WTC11 (cell line): ENCODE results near the gene MYO18B. TPM values are rescaled to one million over a fixed set of nuclear protein-coding genes. Genes with fewer than 3 reads are reported as not detected.

ENCODE experiments used
- ATAC-seq: fragments of 200-7000 bp; cut with Tn5 transposase; 2 replicates; pipeline ENCODE4 v1.10.0; 2021; ENCODE audit warnings: mild to moderate bottlenecking, moderate library complexity
- CTCF ChIA-PET: fragments of 300-600 bp; sonication (Branson Sonifier 250); formaldehyde crosslinking; loops from one replicate; lab custom pipeline; 2021; ENCODE audit warnings: antibody characterized with exemption; lab: Charles Lee
- POLR2A ChIA-PET: fragments of 350-600 bp; sonication (Branson Sonifier 250); formaldehyde crosslinking; loops from one replicate; lab custom pipeline; 2021; ENCODE audit warnings: antibody characterized with exemption; lab: Charles Lee
- DNase-seq: peaks from one replicate; pipeline ENCODE4 v3.0.0; 2021; ENCODE audit warnings: low spot score
- H3K27ac Mint-ChIP-seq: 2 replicates; pipeline ENCODE4 v1.8.0; 2021; ENCODE audit warnings: mixed read lengths
- H3K27me3 Mint-ChIP-seq: 2 replicates; pipeline ENCODE4 v1.8.0; 2021; ENCODE audit warnings: low read depth, mild to moderate bottlenecking, moderate library complexity, mixed read lengths
- H3K36me3 Mint-ChIP-seq: 2 replicates; pipeline ENCODE4 v1.8.0; 2021; ENCODE audit warnings: mixed read lengths
- H3K4me1 Mint-ChIP-seq: 2 replicates; pipeline ENCODE4 v1.8.0; 2022; ENCODE audit warnings: mixed read lengths
- H3K4me3 Mint-ChIP-seq: 2 replicates; pipeline ENCODE4 v1.8.0; 2021; ENCODE audit warnings: mild to moderate bottlenecking, moderate library complexity, mixed read lengths
- H3K9me3 Mint-ChIP-seq: 2 replicates; pipeline ENCODE4 v1.8.0; 2021; ENCODE audit warnings: mixed read lengths
- AFF4 ChIP-seq: sonication (generic); formaldehyde crosslinking; IDR thresholded peaks from 2 replicates; pipeline ENCODE4 v1.8.1; 2023; ENCODE audit warnings: mild to moderate bottlenecking, missing genetic modification reagents, borderline replicate concordance
- AR ChIP-seq: fragments of 250-450 bp; sonication (Bioruptor Pico); IDR thresholded peaks from 2 replicates; pipeline ENCODE4 v1.9.0; 2021; ENCODE audit warnings: mild to moderate bottlenecking
- CBFB ChIP-seq: sonication (generic); formaldehyde crosslinking; IDR thresholded peaks from 2 replicates; pipeline ENCODE4 v1.8.1; 2022; ENCODE audit warnings: mild to moderate bottlenecking, low read depth, missing genetic modification reagents
- CREM ChIP-seq: sonication (generic); formaldehyde crosslinking; IDR thresholded peaks from 2 replicates; pipeline ENCODE4 v1.8.1; 2022; ENCODE audit warnings: mild to moderate bottlenecking, missing genetic modification reagents, moderate library complexity
- E2F1 ChIP-seq: sonication (generic); formaldehyde crosslinking; IDR thresholded peaks from 2 replicates; pipeline ENCODE4 v1.8.0; 2022; ENCODE audit warnings: mild to moderate bottlenecking, missing genetic modification reagents
- E2F4 ChIP-seq: sonication (generic); formaldehyde crosslinking; IDR thresholded peaks from 2 replicates; pipeline ENCODE4 v1.8.1; 2022; ENCODE audit warnings: low read depth, mild to moderate bottlenecking, moderate library complexity, missing genetic modification reagents, borderline replicate concordance
- FOXJ3 ChIP-seq: sonication (generic); formaldehyde crosslinking; IDR thresholded peaks from 2 replicates; pipeline ENCODE4 v1.9.0; 2021; ENCODE audit warnings: missing genetic modification reagents, mild to moderate bottlenecking, borderline replicate concordance
- FOXK1 ChIP-seq: sonication (generic); formaldehyde crosslinking; IDR thresholded peaks from 2 replicates; pipeline ENCODE4 v1.8.0; 2022; ENCODE audit warnings: mild to moderate bottlenecking, moderate library complexity, missing genetic modification reagents
- MLX ChIP-seq: sonication (generic); formaldehyde crosslinking; IDR thresholded peaks from 2 replicates; pipeline ENCODE4 v1.8.1; 2023; ENCODE audit warnings: mild to moderate bottlenecking, missing genetic modification reagents, moderate library complexity
- MXD4 ChIP-seq: fragments of 250-450 bp; sonication (Bioruptor Pico); IDR thresholded peaks from 2 replicates; pipeline ENCODE4 v1.8.0; 2021; ENCODE audit warnings: mild to moderate bottlenecking, moderate library complexity, borderline replicate concordance
- MYBL2 ChIP-seq: sonication (generic); formaldehyde crosslinking; IDR thresholded peaks from 2 replicates; pipeline ENCODE4 v1.8.1; 2023; ENCODE audit warnings: mild to moderate bottlenecking, moderate library complexity, missing genetic modification reagents
- NR1H2 ChIP-seq: sonication (generic); formaldehyde crosslinking; IDR thresholded peaks from 2 replicates; pipeline ENCODE4 v1.9.0; 2021; ENCODE audit warnings: mild to moderate bottlenecking, moderate library complexity, missing genetic modification reagents
- RORB ChIP-seq: fragments of 250-450 bp; sonication (Bioruptor Pico); IDR thresholded peaks from 2 replicates; pipeline ENCODE4 v1.9.0; 2021; ENCODE audit warnings: mild to moderate bottlenecking
- SMAD3 ChIP-seq: sonication (generic); formaldehyde crosslinking; IDR thresholded peaks from 2 replicates; pipeline ENCODE4 v1.8.0; 2022; ENCODE audit warnings: missing genetic modification reagents, mild to moderate bottlenecking, borderline replicate concordance
- TCF7 ChIP-seq: sonication (generic); formaldehyde crosslinking; IDR thresholded peaks from 2 replicates; pipeline ENCODE4 v1.8.0; 2022; ENCODE audit warnings: mild to moderate bottlenecking, low read depth, missing genetic modification reagents, moderate library complexity
- TEAD1 ChIP-seq: sonication (generic); formaldehyde crosslinking; IDR thresholded peaks from 2 replicates; pipeline ENCODE4 v1.8.0; 2022; ENCODE audit warnings: mild to moderate bottlenecking, missing genetic modification reagents
- TEAD4 ChIP-seq: sonication (generic); formaldehyde crosslinking; IDR thresholded peaks from 2 replicates; pipeline ENCODE4 v1.8.0; 2022; ENCODE audit warnings: mild to moderate bottlenecking, missing genetic modification reagents
- ZNF425 ChIP-seq: fragments of 250-450 bp; sonication (Bioruptor Pico); conservative IDR thresholded peaks from 2 replicates; pipeline ENCODE4 v1.9.0; 2021; ENCODE audit warnings: mild to moderate bottlenecking
- ZSCAN18 ChIP-seq: fragments of 250-450 bp; sonication (Bioruptor Pico); IDR thresholded peaks from 2 replicates; pipeline ENCODE4 v2.1.2; 2022; ENCODE audit warnings: mild to moderate bottlenecking, moderate library complexity
- total RNA-seq: library from RNA; stranded (reverse); gene quantifications from 3 replicates; pipeline ENCODE4 v1.2.3, GENCODE V29; 2021

MYO18B gene
- total RNA-seq, 1 experiment from 2014 or later, result 0.96 TPM

GRCh38 chr22:25875461-25875860, 133.5 kb downstream of the MYO18B start:
- ATAC-seq, result no peak
- H3K4me1 Mint-ChIP-seq, result peaks cover 12% of the 10 kb centered on the region
- H3K36me3 Mint-ChIP-seq, result no peaks in the 10 kb centered on the region
- no peak overlapping the region for H3K27ac Mint-ChIP-seq
- DNase-seq, result no peak
- H3K4me3 Mint-ChIP-seq, result no peak overlapping the region
- no peak for TF ChIP-seq ZSCAN18 (CRISPR knock-in tag)
- H3K9me3 Mint-ChIP-seq, result no peaks in the 10 kb centered on the region
- no peaks in the 10 kb centered on the region for H3K27me3 Mint-ChIP-seq
- POLR2A ChIA-PET, result no interaction called here
- CTCF ChIA-PET, result interaction anchor here (2.3 kb wide), 1 partner anchor 455 kb away, joined by 5 read pairs; no protein-coding TSS in a partner anchor

GRCh38 chr22:25876871-25877270, 134.9 kb downstream of the MYO18B start:
- ChIA-PET CTCF (interaction anchor here (0.9 to 2.3 kb wide), 3 partner anchors 22 to 454 kb away, joined by 3 to 5 read pairs (median 5); no protein-coding TSS in a partner anchor), POLR2A (no interaction called here)
- Mint-ChIP-seq H3K27me3 (no peaks in the 10 kb centered on the region), H3K36me3 (no peaks in the 10 kb centered on the region), H3K9me3 (no peaks in the 10 kb centered on the region)
- no peak for TF ChIP-seq CBFB
- no peak for TF ChIP-seq ZNF425 (CRISPR knock-in tag)
- TF ChIP-seq FOXJ3 (CRISPR knock-in tag), result no peak
- no peak for TF ChIP-seq MXD4 (CRISPR knock-in tag)
- no peak for TF ChIP-seq E2F4 (CRISPR knock-in tag)
- TF ChIP-seq TEAD1 (CRISPR knock-in tag), result no peak
- no peak for TF ChIP-seq TCF7
- no peak for TF ChIP-seq NR1H2 (CRISPR knock-in tag)
- no peak for TF ChIP-seq CREM (CRISPR knock-in tag)
- TF ChIP-seq E2F1 (CRISPR knock-in tag), result no peak
- TF ChIP-seq TEAD4, result no peak
- no peak for TF ChIP-seq RORB (CRISPR knock-in tag)
- TF ChIP-seq, all 79 proteins: peak for 0
- no peak overlapping the region for H3K4me3 Mint-ChIP-seq
- DNase-seq (no peak), ATAC-seq (no peak)
- peaks cover 12% of the 10 kb centered on the region for H3K4me1 Mint-ChIP-seq
- no peak overlapping the region for H3K27ac Mint-ChIP-seq

- Mint-ChIP-seq H3K4me3 (no peak overlapping the region), H3K27ac (no peak overlapping the region), H3K9me3 (no peaks in the 10 kb centered on the region), H3K4me1 (peaks cover 12% of the 10 kb centered on the region), H3K36me3 (no peaks in the 10 kb centered on the region), H3K27me3 (no peaks in the 10 kb centered on the region)
- TF ChIP-seq FOXK1 (no peak), MYBL2 (no peak), MLX (no peak), NR1H2 (CRISPR knock-in tag) (no peak), SMAD3 (CRISPR knock-in tag) (no peak), AR (CRISPR knock-in tag) (no peak), AFF4 (CRISPR knock-in tag) (no peak)
- POLR2A ChIA-PET, result no interaction called here
- no peak for ATAC-seq
- no peak for DNase-seq
- CTCF ChIA-PET, result interaction anchor here (0.9 kb wide), 1 partner anchor 293 kb away, joined by 3 read pairs; no protein-coding TSS in a partner anchor
Observed at GRCh38 chr22:25878933-25879332, 136.9 kb downstream of the MYO18B start.
